T1000 (cell line): ENCODE data around the gene MYL3.
"Not testable (repeated sequence)": the region's sequence is repeated elsewhere in the genome, so short reads cannot be mapped to it uniquely, and the experiment has no call there.

Experiments used
- DNase-seq: peaks from one replicate; lab custom pipeline; 2025; ENCODE audit warnings: mixed read lengths; lab: John Stamatoyannopoulos, UW

Gene MYL3

DNA sequence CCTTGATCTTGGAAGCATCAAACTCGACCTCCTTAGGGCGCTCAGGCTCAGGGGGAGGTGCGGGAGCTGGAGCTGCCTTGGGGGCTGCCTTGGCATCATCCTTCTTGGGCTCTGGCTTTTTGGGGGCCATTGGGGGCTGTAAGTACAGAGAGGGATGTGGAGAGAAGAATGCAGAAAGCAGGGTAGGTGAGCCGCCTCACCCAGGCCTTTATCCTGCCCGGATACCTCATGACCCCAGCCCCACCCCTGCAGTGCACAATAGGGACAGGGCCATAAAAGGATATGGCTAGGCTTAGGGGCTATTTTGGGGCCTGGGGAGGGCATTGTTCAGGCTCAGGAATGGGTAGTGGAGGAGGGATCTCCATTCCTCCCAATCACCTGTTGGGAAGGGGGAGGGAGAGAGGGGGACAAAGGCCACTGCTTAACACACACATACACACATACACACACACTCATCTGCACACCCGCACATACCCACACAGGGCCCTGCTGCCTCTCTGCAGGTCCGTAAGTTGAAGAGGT lies at the start of gene MYL3:
MYL3 (minus strand) TSS at position 184 of the 522 bp plus-strand sequence; CDS start at position 130, 54 bp downstream.
- DNase-seq, result no peak

DNA sequence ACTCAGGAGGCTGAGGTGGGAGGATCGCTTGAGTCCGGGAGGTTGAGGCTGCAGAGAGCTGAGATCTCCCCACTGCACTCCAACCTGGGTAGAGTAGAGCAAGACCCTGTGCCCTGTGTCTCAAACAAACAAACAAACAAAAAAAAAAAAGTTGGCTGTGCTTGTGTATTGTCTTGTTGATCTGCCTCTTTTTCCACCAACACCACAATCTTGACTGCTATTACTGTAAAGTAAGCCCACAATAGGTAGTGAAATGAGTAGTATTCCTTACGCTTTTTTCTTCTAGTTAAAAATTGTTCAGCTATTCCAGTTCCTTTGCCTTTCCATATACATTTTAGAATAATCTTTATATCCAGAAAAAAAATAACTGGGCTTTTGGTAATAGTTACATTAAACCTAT lies 49.7 kb upstream of the MYL3 start:
- DNase-seq, result no peak

DNA sequence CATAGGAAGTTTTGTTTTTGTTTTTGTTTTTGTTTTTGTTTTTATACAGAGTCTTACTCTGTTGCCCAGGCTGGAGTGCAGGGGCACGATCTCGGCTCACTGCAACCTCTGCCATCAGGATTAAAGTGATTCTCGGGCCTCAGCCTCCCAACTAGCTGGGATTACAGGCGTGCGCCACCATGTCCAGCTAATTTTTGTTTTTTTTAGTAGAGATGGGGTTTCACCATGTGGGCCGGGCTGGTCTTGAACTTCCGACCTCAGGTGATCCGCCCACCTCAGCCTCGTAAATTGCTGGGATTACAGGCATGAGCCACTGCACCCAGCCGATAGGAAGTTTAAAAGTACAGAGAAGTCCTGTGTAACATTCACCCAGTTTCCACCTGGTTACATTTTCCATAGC lies 47.7 kb upstream of the MYL3 start:
- DNase-seq, result not testable (repeated sequence)

DNA sequence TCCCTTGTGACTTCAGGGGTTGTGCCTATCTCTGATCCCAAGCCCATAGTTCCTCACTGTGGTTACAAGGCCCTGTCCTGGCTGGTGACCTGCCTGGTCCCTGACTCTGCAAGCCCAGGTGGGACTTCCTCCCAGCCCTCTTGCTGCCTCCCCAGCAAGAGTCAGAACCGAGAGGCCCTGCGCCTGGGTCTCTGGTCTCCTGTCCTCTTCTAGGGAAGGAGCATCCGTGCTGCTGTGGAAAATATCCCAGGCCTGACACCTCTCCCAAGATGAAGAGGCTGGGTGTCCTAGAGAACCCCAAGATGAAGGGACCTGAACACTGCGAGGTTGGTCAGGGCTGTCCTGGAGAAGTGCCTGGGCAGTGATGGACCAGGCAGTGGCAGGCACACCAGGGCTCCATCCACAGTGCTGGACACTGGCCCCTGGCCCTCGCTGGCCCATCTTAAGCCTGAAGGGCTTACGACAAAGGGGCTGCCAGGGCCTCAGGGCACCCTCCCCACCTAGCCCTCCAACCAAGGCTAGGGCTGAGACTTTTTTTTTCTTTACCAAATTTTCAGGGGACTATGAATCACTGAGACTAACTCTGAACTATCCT lies 47.0 kb upstream of the MYL3 start:
- no peak for DNase-seq

DNA sequence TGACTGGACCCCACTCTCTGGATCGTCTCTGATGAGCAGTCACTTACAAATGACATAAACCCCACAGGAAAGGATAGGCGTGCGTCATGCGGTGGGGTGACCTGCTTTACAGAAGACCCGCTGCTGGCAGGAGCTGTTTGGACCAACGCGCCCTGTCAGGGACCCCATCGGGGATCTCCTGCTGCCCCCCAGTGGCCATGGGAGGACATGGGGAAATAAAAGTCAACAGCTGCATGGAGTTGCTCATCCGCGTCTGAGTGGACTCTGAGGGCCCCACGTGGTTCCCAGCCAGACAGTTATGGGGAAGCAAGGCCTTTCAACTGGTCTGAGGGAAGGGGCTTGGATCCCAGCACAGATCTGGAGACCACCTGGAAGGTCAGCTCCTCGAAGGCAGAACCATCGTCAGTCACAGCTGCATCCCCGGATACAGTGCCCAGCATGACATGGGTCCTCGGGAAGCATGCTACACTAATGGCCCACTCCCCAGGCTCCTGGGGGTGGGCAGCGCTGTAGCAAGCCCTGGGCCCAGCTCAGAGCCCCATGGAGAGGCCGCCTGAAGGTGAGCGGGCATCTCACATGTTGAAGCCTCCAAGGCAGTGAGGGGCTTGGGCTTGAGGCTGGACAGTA lies 46.4 kb upstream of the MYL3 start:
- peak; percentile 77 for DNase-seq

DNA sequence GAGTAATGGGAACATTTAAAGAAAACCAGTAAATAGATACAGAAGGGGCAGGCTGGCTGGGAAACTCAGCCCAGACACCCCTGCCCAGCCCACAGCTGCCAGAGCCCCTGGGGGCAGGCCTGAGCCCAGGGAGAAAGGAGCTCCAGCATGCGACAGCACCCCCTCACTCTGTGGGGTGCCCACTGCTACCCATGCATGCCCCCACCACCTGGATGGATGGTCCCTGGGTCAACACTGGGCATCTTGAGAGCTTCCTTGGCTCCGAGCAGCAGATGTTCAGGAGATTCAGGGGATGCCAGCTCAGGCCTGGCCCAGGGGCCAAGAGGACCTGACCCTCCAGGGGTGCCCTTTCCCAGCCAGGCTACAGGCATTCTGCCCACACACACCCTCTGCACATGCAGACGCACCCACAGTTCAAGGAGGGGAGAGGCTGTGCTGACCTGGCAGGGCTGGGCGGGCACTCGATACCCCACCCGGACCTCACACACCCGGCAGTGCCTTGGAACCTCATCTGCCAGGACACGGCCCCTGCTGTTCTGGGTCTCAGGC lies 45.8 kb upstream of the MYL3 start:
- no peak for DNase-seq

DNA sequence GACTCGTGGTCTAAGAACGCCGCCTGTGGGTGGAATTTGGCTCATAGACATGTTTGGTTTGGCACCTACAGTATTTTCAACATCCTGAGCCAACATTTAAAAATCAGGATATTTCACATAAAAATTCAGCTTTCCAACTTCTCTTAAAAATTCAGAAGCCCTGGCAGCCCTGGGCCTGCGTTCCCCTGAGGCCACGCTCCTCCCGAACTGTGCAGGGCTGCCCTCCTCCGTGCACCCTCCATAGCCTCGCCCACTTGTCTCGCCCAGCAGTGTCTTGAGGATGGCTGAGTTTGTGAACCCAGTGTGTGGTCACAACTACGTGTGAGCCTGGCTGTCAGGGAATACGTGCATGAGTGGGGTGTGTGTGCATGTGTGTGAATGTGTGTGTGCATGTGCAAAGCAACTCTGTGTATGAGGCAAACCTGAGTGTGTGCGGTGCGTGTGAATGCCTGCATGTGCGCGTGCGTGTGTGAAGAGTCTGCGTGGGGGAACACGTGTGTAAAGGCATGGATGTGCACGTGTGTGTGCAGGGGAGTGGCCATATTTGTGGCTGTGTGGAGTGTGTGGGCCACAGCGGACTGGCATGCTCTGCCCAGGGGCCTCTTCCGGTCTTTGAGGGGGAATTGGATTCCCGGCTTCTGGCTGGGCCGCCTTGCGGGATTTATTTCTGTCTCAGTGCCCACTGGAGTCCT lies 45.2 kb upstream of the MYL3 start:
- DNase-seq, result no peak

DNA sequence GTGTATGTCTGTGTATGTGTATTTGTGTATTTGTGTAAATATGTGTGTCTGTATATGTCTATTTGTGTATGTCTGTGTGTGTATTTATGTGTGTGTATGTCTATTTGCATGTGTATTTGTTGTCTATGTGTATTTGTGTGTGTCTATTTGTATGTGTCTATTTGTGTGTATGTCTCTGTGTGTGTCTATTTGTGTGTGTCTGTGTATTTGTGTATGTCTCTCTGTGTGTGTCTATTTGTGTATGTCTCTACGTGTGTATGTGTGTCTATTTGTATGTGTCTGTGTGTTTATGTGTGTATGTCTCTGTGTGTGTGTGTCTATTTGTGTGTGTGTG lies 44.7 kb upstream of the MYL3 start:
- no peak for DNase-seq

DNA sequence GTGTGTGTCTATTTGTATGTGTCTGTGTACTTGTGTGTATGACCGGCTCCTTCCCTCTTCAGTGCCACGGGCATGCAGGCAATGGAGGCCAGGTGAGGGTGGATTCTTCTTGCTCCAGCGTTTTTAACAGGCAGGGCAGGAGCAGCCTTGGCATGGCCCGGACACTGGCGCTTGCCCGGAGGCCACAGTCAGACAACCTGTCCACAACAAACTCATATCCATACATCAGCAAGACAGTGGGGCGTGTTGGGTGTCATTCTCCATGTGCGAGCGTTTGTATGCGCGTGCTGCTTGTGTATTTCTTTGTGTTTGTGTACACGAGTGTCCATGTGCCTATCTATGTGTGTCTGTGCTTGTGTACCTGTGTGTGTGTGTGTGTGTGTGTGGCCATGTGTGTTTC lies 44.0 kb upstream of the MYL3 start:
- DNase-seq, result no peak

DNA sequence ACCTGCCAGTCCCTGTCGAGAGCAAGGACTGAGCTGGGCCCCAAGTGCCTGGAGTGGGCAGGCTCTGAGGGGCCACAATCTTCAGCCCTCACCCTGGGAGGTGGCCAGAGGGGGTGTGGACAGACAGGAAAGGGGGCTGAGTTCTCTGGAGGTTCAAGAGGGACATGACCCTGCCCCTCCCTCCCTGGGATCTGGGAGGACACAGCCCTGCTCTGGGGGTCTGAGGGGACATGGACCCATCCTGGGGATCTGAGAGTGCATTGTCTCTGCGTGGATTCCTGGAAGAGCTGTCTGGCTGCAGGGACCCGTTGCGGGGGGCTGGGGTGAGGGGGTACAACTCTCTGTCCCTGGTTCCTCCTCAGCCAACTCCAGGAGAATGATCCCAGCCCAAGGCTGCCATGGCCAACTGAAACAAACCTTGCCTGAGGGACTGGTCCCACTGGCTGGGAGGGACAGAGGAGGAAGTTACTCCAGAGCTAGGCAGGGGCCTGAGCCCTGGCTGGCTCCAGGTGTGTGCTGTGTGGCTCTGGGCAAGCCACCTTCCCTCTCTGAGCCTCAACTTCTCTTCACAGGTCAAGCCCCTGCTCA lies 43.3 kb upstream of the MYL3 start:
- DNase-seq, result no peak

DNA sequence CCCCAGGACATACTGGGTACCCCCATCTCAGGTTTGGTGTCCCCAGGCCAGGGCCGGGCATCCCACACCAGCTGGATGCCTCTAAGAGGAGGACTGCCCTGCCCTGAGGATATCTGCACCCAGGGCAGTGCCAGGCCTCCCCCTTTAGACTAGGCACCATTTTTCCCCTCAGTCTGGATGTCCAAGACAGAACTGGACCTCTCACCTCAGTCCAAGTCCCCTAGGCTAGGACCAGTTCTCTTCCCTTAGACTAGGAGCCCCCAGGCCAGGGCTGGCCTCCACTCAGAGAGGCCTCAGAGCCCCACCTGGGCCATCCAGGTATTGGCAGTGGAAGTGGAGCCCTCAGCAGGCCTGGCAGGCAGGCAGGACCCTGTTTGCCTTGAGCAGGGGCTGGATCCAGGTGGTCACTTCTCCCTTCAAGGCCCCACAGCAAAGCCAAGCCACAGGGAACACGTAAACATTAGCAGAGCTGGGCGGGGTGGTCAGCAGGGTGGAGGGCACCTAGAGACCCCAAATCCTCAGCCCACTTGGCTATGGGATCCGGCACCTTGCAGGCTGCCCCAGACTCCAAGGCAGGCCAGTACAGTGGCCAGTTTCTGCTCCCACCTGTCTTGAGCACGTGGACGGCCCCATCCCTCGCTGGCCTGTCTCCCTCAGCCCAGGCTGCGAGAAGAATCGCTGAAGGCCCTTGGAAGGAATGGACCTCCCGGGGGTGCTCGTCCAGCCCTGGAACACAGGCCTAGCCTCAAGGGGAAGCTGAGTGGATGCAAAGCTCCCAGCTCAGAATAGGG lies 42.6 kb upstream of the MYL3 start:
- DNase-seq, result no peak

DNA sequence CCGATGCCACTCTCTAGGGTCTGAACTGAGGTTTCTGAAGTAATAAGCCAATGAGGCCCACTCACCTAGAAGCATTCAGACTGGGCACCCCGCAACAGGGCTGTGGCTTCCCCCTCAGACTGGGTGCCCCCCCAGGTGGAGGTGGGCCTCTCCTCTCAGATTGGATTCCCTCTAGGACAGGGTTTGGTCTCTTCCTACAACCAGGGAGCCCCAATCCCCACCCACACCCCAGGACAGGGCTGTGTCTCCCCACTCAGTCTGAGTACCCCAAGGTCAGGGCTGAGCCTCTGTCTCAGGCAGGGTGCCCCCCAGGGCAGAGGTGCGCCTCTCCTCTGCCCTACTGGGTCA lies 41.9 kb upstream of the MYL3 start:
- no peak for DNase-seq

DNA sequence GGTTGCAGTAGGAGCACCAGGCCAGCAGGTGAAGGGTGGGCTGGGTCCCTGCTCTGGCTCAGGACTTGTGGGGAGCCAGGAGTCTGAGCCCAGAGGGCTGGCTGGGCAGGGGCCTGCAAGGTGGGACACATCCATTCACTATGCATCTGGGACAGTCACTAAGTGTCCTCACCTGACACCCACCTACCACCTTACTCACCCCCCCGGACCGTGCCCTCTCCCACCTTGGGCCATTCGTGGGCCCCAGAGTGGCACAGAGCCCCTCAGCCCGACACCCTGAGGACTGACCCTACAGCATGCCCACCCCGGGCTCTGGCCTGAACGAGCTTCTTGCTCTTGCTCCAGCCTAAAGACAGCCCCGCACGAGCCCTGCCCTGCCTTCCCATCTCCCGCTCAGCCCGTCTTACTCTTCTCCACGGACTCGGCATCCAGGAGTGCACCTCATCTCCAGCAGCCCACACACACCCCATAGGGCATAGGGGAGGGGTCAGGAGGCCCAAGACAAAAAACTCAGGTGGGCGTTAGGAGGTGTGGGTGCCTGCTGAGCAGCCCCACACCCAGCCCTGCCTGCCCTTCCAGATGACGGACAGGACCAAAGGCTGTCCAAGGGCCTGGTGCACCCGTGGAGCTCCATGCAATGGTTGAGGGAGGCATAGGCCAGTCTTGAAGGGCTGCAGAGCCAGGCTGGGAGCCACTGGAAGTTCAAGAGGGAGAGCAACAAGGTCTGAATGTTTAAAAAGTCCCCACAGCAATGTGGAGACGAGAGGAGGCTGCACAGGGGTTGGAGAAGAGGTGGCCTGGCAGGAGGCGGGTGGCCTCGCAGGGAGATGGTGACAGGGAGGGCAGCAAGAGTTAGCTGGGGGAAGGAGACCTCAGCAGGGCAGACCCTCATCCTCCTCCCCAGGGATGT lies 41.3 kb upstream of the MYL3 start:
- DNase-seq, result no peak

DNA sequence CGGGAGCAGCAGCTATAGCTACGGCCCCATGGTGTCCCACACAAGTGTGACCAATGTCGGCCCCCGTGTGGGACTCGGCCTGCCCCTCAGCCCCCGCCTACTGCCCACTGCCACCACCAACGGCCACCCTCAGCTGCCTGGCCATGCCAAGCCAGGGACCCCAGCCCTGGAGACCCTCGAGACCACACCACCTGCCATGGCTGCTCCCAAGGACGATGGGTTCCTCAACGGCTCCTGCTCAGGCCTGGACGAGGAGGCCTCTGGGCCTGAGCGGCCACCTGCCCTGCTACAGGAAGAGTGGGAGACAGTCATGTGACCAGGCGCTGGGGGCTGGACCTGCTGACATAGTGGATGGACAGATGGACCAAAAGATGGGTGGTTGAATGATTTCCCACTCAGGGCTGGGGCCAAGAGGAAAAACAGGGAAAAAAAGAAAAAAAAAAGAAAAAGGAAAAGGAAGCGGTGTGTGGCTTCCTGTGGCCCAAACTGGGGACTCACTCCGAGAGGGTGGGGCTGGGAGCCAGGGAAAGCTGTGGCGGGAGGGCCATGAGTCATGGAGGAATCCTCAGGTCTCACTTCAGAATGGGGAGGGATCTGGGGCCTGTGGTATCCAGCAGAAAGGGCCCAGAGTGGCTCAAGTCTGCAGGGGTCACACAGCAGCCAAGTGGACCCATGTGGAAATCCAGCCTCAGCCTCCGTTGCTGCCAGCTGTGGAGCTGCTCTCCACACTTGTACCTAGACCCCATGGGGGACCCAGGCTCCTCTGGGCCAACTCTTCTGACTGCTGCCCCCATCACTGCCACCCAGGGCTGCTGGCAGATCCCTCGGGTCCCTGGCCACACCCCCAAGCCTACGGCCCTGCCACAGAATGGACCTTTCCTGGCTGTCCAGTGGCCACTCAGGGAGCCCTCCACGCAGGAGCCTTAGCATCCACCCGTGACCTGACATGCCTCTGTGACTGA lies 40.4 kb upstream of the MYL3 start:
- no peak for DNase-seq

DNA sequence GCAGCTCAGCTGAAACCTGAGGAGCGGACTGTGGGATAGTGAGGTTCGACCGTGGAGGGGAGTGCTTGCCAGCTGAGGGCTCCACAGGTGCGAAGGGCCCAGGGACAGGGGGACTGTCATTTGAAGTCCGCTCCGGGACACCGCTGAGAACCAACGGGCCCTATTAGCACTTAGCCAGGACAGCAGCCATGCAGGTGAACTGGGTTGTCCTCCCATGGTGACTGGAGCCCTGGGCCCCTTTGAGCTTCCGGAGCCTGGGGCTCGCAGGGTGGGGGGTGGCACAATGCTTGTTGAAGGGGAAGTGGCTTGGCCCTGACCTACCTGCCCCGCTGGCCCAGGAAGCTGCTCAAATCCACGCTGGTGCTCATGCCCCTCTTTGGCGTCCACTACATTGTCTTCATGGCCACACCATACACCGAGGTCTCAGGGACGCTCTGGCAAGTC lies 39.0 kb upstream of the MYL3 start:
- DNase-seq, result no peak

DNA sequence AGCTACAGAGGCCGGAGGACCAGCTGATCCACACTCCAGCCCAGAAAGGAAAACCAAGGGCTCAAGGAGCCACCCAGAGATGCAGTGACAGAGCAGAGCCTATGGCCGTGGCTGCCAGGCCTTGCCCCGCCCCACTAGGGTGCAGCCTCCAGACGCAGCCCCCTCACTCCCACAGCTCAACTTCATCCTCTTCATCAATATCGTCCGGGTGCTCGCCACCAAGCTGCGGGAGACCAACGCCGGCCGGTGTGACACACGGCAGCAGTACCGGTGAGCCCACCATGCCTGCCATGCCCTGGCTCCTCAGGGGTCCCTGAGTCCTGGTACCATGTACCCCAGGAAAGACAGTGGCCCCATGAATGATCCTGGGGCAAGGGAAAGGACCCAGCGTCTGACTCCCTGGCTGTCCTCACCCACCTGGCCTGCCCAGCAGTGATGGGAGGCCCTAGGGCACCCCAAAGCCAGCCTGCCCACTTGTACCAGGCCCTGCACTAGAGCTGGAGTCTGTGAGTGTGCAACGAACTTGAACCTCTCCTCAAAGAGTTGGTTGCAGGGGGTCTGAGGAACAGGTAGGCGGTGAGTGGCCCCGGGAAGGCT lies 38.4 kb upstream of the MYL3 start:
- DNase-seq, result no peak

DNA sequence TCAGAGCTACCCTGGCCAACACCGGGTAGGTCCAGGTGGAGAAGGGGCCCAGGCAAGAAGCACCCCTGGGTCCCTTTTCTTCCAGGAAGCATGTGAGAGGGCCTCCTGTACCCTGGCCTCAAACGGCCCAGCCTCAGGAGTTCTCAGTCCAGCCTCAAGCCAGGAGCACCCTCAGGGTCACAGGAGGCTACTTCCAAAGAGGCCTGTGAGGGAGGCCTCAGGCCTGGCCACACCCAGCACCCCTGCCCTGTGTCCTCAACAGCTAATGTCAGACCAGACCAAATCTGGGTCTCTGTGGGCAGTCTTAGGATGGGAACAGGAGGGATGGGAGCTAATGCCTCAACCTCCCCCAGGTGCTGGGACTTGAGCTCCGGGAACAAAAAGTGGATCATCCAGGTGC lies 37.8 kb upstream of the MYL3 start:
- no peak for DNase-seq

DNA sequence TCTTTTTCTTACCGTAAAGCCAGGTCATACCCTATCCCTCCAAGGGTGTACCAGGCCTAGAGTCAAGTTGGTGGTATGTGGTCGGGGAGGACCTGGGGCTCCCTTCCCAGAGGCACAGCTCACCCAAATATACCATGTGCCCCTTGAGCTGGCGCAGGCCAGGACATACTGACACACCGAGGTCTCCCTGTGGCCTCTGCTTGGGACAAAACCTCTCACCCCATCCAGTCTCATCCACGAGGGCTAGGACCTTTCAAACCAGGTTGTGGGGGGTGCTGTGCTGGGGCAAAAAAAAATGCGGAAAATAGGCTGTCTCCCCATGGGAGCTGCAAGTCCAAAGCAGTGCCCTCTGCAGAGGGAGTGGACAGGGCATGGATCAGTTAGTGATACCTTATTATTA lies 37.1 kb upstream of the MYL3 start:
- no peak for DNase-seq

DNA sequence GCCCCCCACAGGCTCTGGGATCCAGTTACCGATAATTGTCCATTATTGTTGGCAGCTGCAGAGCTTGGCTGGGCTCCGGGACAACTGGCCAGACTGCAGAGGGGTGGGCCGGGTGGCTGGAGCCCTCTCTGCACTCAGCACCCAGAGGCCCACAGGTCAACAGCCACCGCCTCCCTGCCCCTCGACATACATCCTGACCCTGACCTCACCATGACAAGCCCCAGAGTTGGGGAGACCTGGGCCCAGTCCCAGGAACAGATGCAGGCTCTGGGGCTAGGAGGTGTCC lies 36.7 kb upstream of the MYL3 start:
- no peak for DNase-seq
